GM10248 (cell line): Measurements from ENCODE around the gene PLCH2.

Experiments
- CTCF ChIA-PET: fragments of 300-600 bp; sonication (Branson Sonifier 250); formaldehyde crosslinking; extraction: SDS; loops from one replicate; lab custom pipeline; 2021; ENCODE audit warnings: antibody characterized with exemption; lab: Yijun Ruan, JAX
- POLR2A ChIA-PET: fragments of 350-650 bp; sonication (Branson Sonifier 250); formaldehyde crosslinking; extraction: SDS; loops from one replicate; lab custom pipeline; 2020; ENCODE audit warnings: antibody characterized with exemption; lab: Yijun Ruan, JAX
- DNase-seq: peaks from one replicate; pipeline ENCODE4 v3.0.0; 2012; ENCODE audit errors: extremely low spot score
- CTCF ChIP-seq: IDR thresholded peaks from 2 replicates; pipeline ENCODE4 v1.5.1; 2012; ENCODE audit warnings: mild to moderate bottlenecking, low read depth; ENCODE audit errors: extremely low read depth, missing control alignments, control extremely low read depth

The PLCH2 gene

GRCh38 chr1:2501041-2501819 lies 25.1 kb downstream of the PLCH2 start:
- TF ChIP-seq CTCF = no peak
- no peak for DNase-seq
- CTCF ChIA-PET = no interaction called here
- POLR2A ChIA-PET = interaction anchor here (0.6 kb wide), 1 partner anchor 88 kb away, joined by 3 read pairs; no protein-coding TSS in a partner anchor

GRCh38 chr1:2501820-2502119 lies 25.7 kb downstream of the PLCH2 start:
- no peak for TF ChIP-seq CTCF
- CTCF ChIA-PET = no interaction called here
- POLR2A ChIA-PET = interaction anchor here (0.6 kb wide), 1 partner anchor 89 kb away, joined by 3 read pairs; no protein-coding TSS in a partner anchor
- no peak for DNase-seq

DNA sequence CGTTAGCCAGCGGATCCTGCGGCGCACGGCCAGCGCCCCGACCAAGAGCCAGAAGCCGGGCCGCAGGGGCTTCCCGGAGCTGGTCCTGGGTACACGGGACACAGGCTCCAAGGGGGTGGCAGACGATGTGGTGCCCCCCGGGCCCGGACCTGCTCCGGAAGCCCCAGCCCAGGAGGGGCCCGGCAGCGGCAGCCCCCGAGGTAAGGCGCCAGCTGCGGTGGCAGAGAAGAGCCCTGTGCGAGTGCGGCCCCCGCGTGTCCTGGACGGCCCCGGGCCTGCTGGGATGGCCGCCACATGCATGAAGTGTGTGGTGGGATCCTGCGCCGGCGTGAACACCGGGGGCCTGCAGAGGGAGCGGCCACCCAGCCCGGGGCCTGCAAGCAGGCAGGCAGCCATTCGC lies 26.1 kb downstream of the PLCH2 start:
- no peak for TF ChIP-seq CTCF
- ChIA-PET CTCF (no interaction called here), POLR2A (no interaction called here)
- DNase-seq = no peak

- POLR2A ChIA-PET = interaction anchor here (0.9 kb wide), 1 partner anchor 43 kb away, joined by 3 read pairs; no protein-coding TSS in a partner anchor
- TF ChIP-seq CTCF = no peak
- CTCF ChIA-PET = no interaction called here
- no peak for DNase-seq
Observed at GRCh38 chr1:2502661-2503553, 26.8 kb downstream of the PLCH2 start.

GRCh38 chr1:2503554-2504224 lies 27.6 kb downstream of the PLCH2 start:
- POLR2A ChIA-PET = interaction anchor here (0.9 kb wide), 1 partner anchor 42 kb away, joined by 3 read pairs; no protein-coding TSS in a partner anchor
- TF ChIP-seq CTCF = no peak
- CTCF ChIA-PET = no interaction called here
- no peak for DNase-seq

DNA sequence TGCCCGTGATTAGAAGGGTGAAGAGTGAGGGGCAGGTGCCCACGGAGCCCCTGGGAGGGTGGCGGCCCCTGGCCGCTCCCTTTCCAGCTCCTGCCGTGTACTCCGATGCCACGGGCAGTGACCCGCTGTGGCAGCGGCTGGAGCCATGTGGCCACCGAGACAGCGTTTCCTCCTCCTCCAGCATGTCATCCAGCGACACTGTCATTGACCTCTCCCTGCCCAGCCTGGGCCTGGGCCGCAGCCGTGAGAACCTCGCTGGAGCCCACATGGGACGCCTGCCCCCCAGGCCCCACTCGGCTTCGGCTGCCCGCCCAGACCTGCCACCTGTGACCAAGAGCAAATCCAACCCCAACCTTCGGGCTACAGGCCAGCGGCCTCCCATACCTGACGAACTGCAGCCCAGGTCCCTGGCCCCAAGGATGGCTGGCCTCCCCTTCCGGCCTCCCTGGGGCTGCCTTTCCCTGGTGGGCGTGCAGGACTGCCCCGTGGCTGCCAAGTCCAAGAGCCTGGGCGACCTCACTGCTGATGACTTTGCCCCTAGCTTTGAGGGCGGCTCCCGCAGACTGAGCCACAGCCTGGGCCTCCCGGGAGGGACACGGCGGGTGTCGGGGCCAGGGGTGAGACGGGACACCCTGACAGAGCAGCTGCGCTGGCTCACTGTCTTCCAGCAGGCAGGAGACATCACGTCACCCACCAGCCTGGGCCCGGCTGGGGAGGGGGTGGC lies 28.3 kb downstream of the PLCH2 start:
- ChIA-PET POLR2A (no interaction called here), CTCF (no interaction called here)
- no peak for DNase-seq
- no peak for TF ChIP-seq CTCF
